Measurements from ENCODE around the gene CT45A3. TPM values are rescaled to one million over a fixed set of nuclear protein-coding genes. Genes with fewer than 3 reads are reported as not detected.
A peak's percentile ranks its signal among the peaks of the same experiment; 100 is the strongest.
"Not testable (repeated sequence)": the region's sequence is repeated elsewhere in the genome, so short reads cannot be mapped to it uniquely, and the experiment has no call there.

Gene CT45A3
- total RNA-seq, 1 experiment from 2014 or later: not detected

- BruUV-seq (replicated peaks); CTCF ChIA-PET; H3K27me3 ChIP-seq (replicated peaks; ENCODE audit: insufficient read depth, low read depth, low read length, poor library complexity); POLR2A ChIA-PET (ENCODE audit: low non-redundant PET); H3K27ac ChIP-seq (ENCODE audit: low read depth, low read length, poor library complexity, severe bottlenecking); H3K4me1 ChIP-seq (ENCODE audit: insufficient read depth, low read length, poor library complexity, severe bottlenecking); H3K9me3 ChIP-seq (ENCODE audit: low read depth, low read length, poor library complexity, severe bottlenecking); intact Hi-C loops (cut with micrococcal nuclease; ENCODE audit: unreplicated experiment); H3K4me3 ChIP-seq (ENCODE audit: low read depth, low read length, poor library complexity, severe bottlenecking); H3K36me3 ChIP-seq (ENCODE audit: insufficient read depth, low read length, poor library complexity, severe bottlenecking): not testable (repeated sequence)
- DNase-seq (ENCODE audit: low spot score): peak; percentile 14
- TF ChIP-seq CTCF (conservative IDR thresholded peaks at IDR 0.05; ENCODE audit: low read depth, low read length): peak; percentile 47
Measured at GRCh38 chrX:135713183-135713689, 54.8 kb downstream of the CT45A3 start, which contains the start of gene CT45A1. Gene CT45A1, plus strand, starts transcription at chrX:135713639. Its CDS starts 5,302 bp downstream, at chrX:135718941.

Other genes starting within 250 kb of the CT45A3 start
- 11.7 and 14.4 TPM in 2 replicates for gene INTS6L, start 247.5 kb downstream of the CT45A3 start, total RNA-seq (2021)
- gene CT45A1, start 54.6 kb downstream of the CT45A3 start, total RNA-seq (2021): not detected in 2 replicates
- not detected in 2 replicates for gene CT45A5, start 17.3 kb upstream of the CT45A3 start, total RNA-seq (2021)
- gene CT45A6, start 34.6 kb upstream of the CT45A3 start, total RNA-seq (2021): not detected in 2 replicates
- not detected in 2 replicates for gene CT45A2, start 51.8 kb upstream of the CT45A3 start, total RNA-seq (2021)
- gene CT45A7, start 69.1 kb upstream of the CT45A3 start, total RNA-seq (2021): not detected in 2 replicates
- not detected in 2 replicates for gene CT45A8, start 86.3 kb upstream of the CT45A3 start, total RNA-seq (2021)
- gene CT45A9, start 103.6 kb upstream of the CT45A3 start, total RNA-seq (2021): not detected in 2 replicates
- not detected in 2 replicates for gene CT45A10, start 125.3 kb upstream of the CT45A3 start, total RNA-seq (2021)
- not detected in 2 replicates for gene SAGE1, start 125.5 kb upstream of the CT45A3 start, total RNA-seq (2021)
- gene MMGT1, start 205.8 kb upstream of the CT45A3 start, total RNA-seq (2021): 22.6 and 25.8 TPM in 2 replicates
- gene SLC9A6, start 217.2 kb upstream of the CT45A3 start, total RNA-seq (2021): 13.0 and 14.3 TPM in 2 replicates